Testis (tissue), 3 donors: ENCODE results near the gene C2CD5. TPM values are rescaled to one million over a fixed set of nuclear protein-coding genes. Genes with fewer than 3 reads are reported as not detected.

ENCODE experiments used
- DNase-seq: peaks from one replicate; pipeline ENCODE4 v3.0.0-alpha.2; 2019
- H3K27ac ChIP-seq, 2 donors: fragments of 200-600 bp; sonication (generic); one replicate each; pipeline ENCODE4 v1.5.1; 2019
- H3K27me3 ChIP-seq: fragments of 200-600 bp; sonication (generic); one replicate; pipeline ENCODE4 v1.5.1; 2019
- H3K36me3 ChIP-seq: fragments of 200-600 bp; sonication (generic); one replicate; pipeline ENCODE4 v1.5.1; 2017; ENCODE audit warnings: low read depth; ENCODE audit errors: missing control alignments
- H3K4me1 ChIP-seq: fragments of 200-600 bp; sonication (generic); one replicate; pipeline ENCODE4 v1.5.1; 2019
- H3K4me3 ChIP-seq, 2 donors: fragments of 200-600 bp; sonication (generic); one replicate each; pipeline ENCODE4 v1.5.1; 2017 to 2019
- H3K9me3 ChIP-seq: fragments of 200-600 bp; sonication (generic); one replicate; pipeline ENCODE4 v1.5.1; 2017
- POLR2A ChIP-seq: fragments of 450-650 bp; IDR thresholded peaks from one replicate; pipeline ENCODE4 v1.6.1; 2017; ENCODE audit warnings: antibody characterized with exemption, mild to moderate bottlenecking, moderate library complexity
- WGBS, 2 donors: methylation state at CpG; one replicate each; pipeline ENCODE4 v1.1.5; 2018; 5-methylcytosine and 5-hydroxymethylcytosine counted together
- intact Hi-C: fragments of 100-400 bp; cut with DNase I; formaldehyde crosslinking; loops from one replicate; pipeline ENCODE4 v1.15.1; 2023; ENCODE audit warnings: low total_unique reads
- polyA plus RNA-seq: library from polyadenylated mRNA; stranded (reverse); fragments of 350-450 nt; fragmentation: Illumina TruSeq; extraction: RNeasy Lipid Tissue Mini Kit (QIAGEN cat#74804); gene quantifications from one replicate; pipeline ENCODE4 v1.2.3, GENCODE V29; 2014; ENCODE audit warnings: low read depth, low replicate concordance; ENCODE audit not compliant: insufficient read depth
- total RNA-seq, 2 donors: library from RNA; depleted of rRNA; stranded (reverse); fragments of >200 nt; gene quantifications; one replicate each; pipeline ENCODE4 v1.2.3, GENCODE V29; 2016
- TF ChIP-seq, protein P1 (sequence below), 3 experiments: fragments of 450-650 bp in 2 of 3; fragments of 200-600 bp in 1 of 3; sonication (generic) in 1 of 3; IDR thresholded peaks; one replicate each; pipeline ENCODE4 v1.5.1; 2016 to 2019; ENCODE audit warnings: antibody characterized with exemption in 3 of 3, mild to moderate bottlenecking in 2 of 3, moderate library complexity in 1 of 3

Gene C2CD5
- total and polyA plus RNA-seq, 3 donors from 2014 or later = 34.9 to 58.3 (median 42.7) TPM

- no peak overlapping the region for H3K27ac ChIP-seq
- no peak overlapping the region for H3K4me3 ChIP-seq
- H3K9me3 ChIP-seq = no peaks in the 10 kb centered on the region
- no peak for TF ChIP-seq POLR2A
- TF ChIP-seq, protein P1, sequence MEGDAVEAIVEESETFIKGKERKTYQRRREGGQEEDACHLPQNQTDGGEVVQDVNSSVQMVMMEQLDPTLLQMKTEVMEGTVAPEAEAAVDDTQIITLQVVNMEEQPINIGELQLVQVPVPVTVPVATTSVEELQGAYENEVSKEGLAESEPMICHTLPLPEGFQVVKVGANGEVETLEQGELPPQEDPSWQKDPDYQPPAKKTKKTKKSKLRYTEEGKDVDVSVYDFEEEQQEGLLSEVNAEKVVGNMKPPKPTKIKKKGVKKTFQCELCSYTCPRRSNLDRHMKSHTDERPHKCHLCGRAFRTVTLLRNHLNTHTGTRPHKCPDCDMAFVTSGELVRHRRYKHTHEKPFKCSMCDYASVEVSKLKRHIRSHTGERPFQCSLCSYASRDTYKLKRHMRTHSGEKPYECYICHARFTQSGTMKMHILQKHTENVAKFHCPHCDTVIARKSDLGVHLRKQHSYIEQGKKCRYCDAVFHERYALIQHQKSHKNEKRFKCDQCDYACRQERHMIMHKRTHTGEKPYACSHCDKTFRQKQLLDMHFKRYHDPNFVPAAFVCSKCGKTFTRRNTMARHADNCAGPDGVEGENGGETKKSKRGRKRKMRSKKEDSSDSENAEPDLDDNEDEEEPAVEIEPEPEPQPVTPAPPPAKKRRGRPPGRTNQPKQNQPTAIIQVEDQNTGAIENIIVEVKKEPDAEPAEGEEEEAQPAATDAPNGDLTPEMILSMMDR (IDR thresholded peaks at IDR 0.05) = no peak
- DNase-seq = no peak
- H3K36me3 ChIP-seq = no peaks in the 10 kb centered on the region
- H3K27me3 ChIP-seq = no peaks in the 10 kb centered on the region
- 87 to 98% methylated on average over 3 of the region's 3 CpGs for WGBS, 2 donors
- peaks cover 11% of the 10 kb centered on the region for H3K4me1 ChIP-seq
- intact Hi-C loops = no loop called here
Observed at GRCh38 chr12:22413592-22413991, 130.8 kb downstream of the C2CD5 start.

DNA sequence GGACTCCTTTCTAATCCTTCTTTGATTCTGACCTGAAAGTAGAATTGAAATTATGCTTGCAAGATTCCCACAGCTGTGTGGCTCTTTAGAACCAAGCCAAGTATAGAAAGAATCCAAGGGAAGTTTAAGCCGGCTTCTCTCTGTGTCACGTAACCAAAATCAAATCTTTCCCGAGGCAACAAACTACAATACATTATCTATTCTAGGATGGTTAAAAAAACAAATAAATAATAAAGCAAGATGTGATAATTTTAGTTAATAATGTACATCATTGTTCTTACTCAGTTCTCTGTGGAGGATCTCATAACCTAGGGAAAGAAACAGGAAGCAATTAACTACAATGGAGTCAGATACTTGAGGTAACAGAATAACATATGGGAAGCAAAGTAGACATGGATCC lies 131.8 kb downstream of the C2CD5 start:
- Histone ChIP-seq H3K4me1 (peaks cover 14% of the 10 kb centered on the region), H3K27me3 (no peaks in the 10 kb centered on the region), H3K27ac (no peak overlapping the region), H3K9me3 (no peaks in the 10 kb centered on the region), H3K4me3 (no peak overlapping the region), H3K36me3 (no peaks in the 10 kb centered on the region)
- intact Hi-C loops = no loop called here
- WGBS, 2 donors = 47 to 69% methylated on average over 3 of the region's 3 CpGs
- no peak for DNase-seq
- TF ChIP-seq, protein P1 (IDR thresholded peaks at IDR 0.05) = no peak
- TF ChIP-seq POLR2A = no peak

- H3K4me1 ChIP-seq = peaks cover 6% of the 10 kb centered on the region
- TF ChIP-seq, protein P1 (IDR thresholded peaks at IDR 0.05) = no peak
- TF ChIP-seq POLR2A = no peak
- no peak overlapping the region for H3K27ac ChIP-seq
- DNase-seq = no peak
- 64 to 82% methylated on average over 3 of the region's 3 CpGs for WGBS, 2 donors
- H3K27me3 ChIP-seq = no peaks in the 10 kb centered on the region
- no peak overlapping the region for H3K4me3 ChIP-seq
- H3K9me3 ChIP-seq = no peaks in the 10 kb centered on the region
- intact Hi-C loops = no loop called here
- H3K36me3 ChIP-seq = no peaks in the 10 kb centered on the region
Observed at GRCh38 chr12:22410486-22410885, 133.9 kb downstream of the C2CD5 start.

GRCh38 chr12:22409377-22410164 lies 134.8 kb downstream of the C2CD5 start:
- H3K36me3 ChIP-seq = no peaks in the 10 kb centered on the region
- H3K9me3 ChIP-seq = no peaks in the 10 kb centered on the region
- no peak overlapping the region for H3K4me3 ChIP-seq
- peaks cover 6% of the 10 kb centered on the region for H3K4me1 ChIP-seq
- TF ChIP-seq, protein P1 (IDR thresholded peaks at IDR 0.05) = no peak
- no peak for TF ChIP-seq POLR2A
- 53 to 60% methylated on average over 12 of the region's 12 CpGs for WGBS, 2 donors
- intact Hi-C loops = no loop called here
- H3K27me3 ChIP-seq = no peaks in the 10 kb centered on the region
- H3K27ac ChIP-seq = no peak overlapping the region
- DNase-seq = no peak
